H9 (cell line): Measurements from ENCODE around the gene PID1. TPM values are rescaled to one million over a fixed set of nuclear protein-coding genes. Genes with fewer than 3 reads are reported as not detected.

ENCODE experiments used
- DNase-seq: peaks from one replicate; pipeline ENCODE4 v3.0.0-alpha.2; 2017
- H2AFZ ChIP-seq: one replicate; pipeline ENCODE4 v1.6.1; 2013; ENCODE audit warnings: mild to moderate bottlenecking, low read length, control low read depth, moderate library complexity
- H2AK5ac ChIP-seq: 2 replicates; pipeline ENCODE4 v1.6.1; 2013; ENCODE audit warnings: low read length, control low read depth, mixed read lengths; ENCODE audit not compliant: insufficient read length
- H2BK120ac ChIP-seq: one replicate; pipeline ENCODE4 v1.6.1; 2013; ENCODE audit warnings: low read depth, mild to moderate bottlenecking, low read length, control low read depth, inconsistent platforms; ENCODE audit not compliant: poor library complexity, severe bottlenecking
- H2BK12ac ChIP-seq: 2 replicates; pipeline ENCODE4 v1.6.1; 2013; ENCODE audit warnings: low read length, control low read depth, mixed read lengths, low read depth; ENCODE audit not compliant: insufficient read length
- H2BK15ac ChIP-seq: 2 replicates; pipeline ENCODE4 v1.6.1; 2013; ENCODE audit warnings: low read depth, low read length, control low read depth
- H2BK20ac ChIP-seq: one replicate; pipeline ENCODE4 v1.6.1; 2013; ENCODE audit warnings: low read depth, mild to moderate bottlenecking, low read length, control low read depth, inconsistent platforms; ENCODE audit not compliant: poor library complexity, severe bottlenecking
- H2BK5ac ChIP-seq: 2 replicates; pipeline ENCODE4 v1.6.1; 2013; ENCODE audit warnings: low read length, control low read depth, mixed read lengths; ENCODE audit not compliant: insufficient read length
- H3K14ac ChIP-seq: 2 replicates; pipeline ENCODE4 v1.6.1; 2013; ENCODE audit warnings: low read length, control low read depth; ENCODE audit not compliant: insufficient read depth
- H3K18ac ChIP-seq: 2 replicates; pipeline ENCODE4 v1.6.1; 2013; ENCODE audit warnings: low read depth, mild to moderate bottlenecking, mixed read lengths, low read length, control low read depth; ENCODE audit not compliant: insufficient read length
- H3K23ac ChIP-seq: 2 replicates; pipeline ENCODE4 v1.6.1; 2013; ENCODE audit warnings: low read length, control low read depth, mixed read lengths, low read depth; ENCODE audit not compliant: insufficient read length
- H3K23me2 ChIP-seq: 2 replicates; pipeline ENCODE4 v1.6.1; 2013; ENCODE audit warnings: low read depth, mild to moderate bottlenecking, mixed read lengths, low read length, control low read depth; ENCODE audit not compliant: insufficient read length, poor library complexity, severe bottlenecking
- H3K27ac ChIP-seq: 2 replicates; pipeline ENCODE4 v1.5.1; 2013; ENCODE audit warnings: low read length, control low read depth, mixed read lengths, low read depth; ENCODE audit not compliant: insufficient read length
- H3K27me3 ChIP-seq: 2 replicates; pipeline ENCODE4 v1.6.1; 2013; ENCODE audit warnings: low read length, control low read depth, inconsistent platforms; ENCODE audit not compliant: insufficient read depth
- H3K4ac ChIP-seq: 2 replicates; pipeline ENCODE4 v1.6.1; 2013; ENCODE audit warnings: low read depth, mild to moderate bottlenecking, control low read depth, inconsistent platforms, low read length, moderate library complexity
- H3K4me1 ChIP-seq: 2 replicates; pipeline ENCODE4 v1.6.1; 2013; ENCODE audit warnings: low read length, control low read depth, inconsistent platforms; ENCODE audit not compliant: insufficient read depth
- H3K4me2 ChIP-seq: 2 replicates; pipeline ENCODE4 v1.6.1; 2013; ENCODE audit warnings: low read length, control low read depth, mixed read lengths; ENCODE audit not compliant: insufficient read length, insufficient read depth
- H3K56ac ChIP-seq: 2 replicates; pipeline ENCODE4 v1.6.1; 2013; ENCODE audit warnings: low read depth, mild to moderate bottlenecking, mixed read lengths, low read length, control low read depth; ENCODE audit not compliant: insufficient read length
- H3K79me1 ChIP-seq: 2 replicates; pipeline ENCODE4 v1.6.1; 2013; ENCODE audit warnings: low read depth, mild to moderate bottlenecking, moderate library complexity, low read length, control low read depth, inconsistent platforms; ENCODE audit not compliant: insufficient read depth, poor library complexity, severe bottlenecking
- H3K79me2 ChIP-seq: 2 replicates; pipeline ENCODE4 v1.6.1; 2013; ENCODE audit warnings: low read length, control low read depth, inconsistent platforms; ENCODE audit not compliant: insufficient read depth
- H3K9ac ChIP-seq: 2 replicates; pipeline ENCODE4 v1.6.1; 2013; ENCODE audit warnings: low read length, control low read depth, mixed read lengths; ENCODE audit not compliant: insufficient read length; ENCODE audit errors: extremely low read depth
- H3K9me3 ChIP-seq: one replicate; pipeline ENCODE4 v1.6.1; 2013; ENCODE audit warnings: low read depth, low read length, inconsistent platforms; ENCODE audit not compliant: control insufficient read depth
- H3T11ph ChIP-seq: one replicate; pipeline ENCODE4 v1.6.1; 2013; ENCODE audit warnings: mild to moderate bottlenecking, low read length, control low read depth, inconsistent platforms
- H4K20me1 ChIP-seq: one replicate; pipeline ENCODE4 v1.6.1; 2013; ENCODE audit not compliant: control insufficient read depth, insufficient read length, insufficient read depth
- H4K5ac ChIP-seq: 2 replicates; pipeline ENCODE4 v1.6.1; 2013; ENCODE audit warnings: low read depth, mild to moderate bottlenecking, mixed read lengths, low read length, control low read depth; ENCODE audit not compliant: insufficient read length
- H4K8ac ChIP-seq: replicated peaks from 2 replicates; pipeline ENCODE4 v1.6.1; 2013; ENCODE audit warnings: low read length, control low read depth, mixed read lengths, low read depth; ENCODE audit not compliant: insufficient read length
- H4K91ac ChIP-seq: 2 replicates; pipeline ENCODE4 v1.6.1; 2013; ENCODE audit warnings: low read depth, mild to moderate bottlenecking, moderate library complexity, mixed read lengths, low read length, control low read depth; ENCODE audit not compliant: insufficient read length
- H3K27ac Mint-ChIP-seq, 3 experiments: 2 replicates in 2 of 3; 3 replicates in 1 of 3; pipeline ENCODE4 v1.8.0; 2020 to 2021; ENCODE audit warnings: mixed read lengths in 3 of 3, mild to moderate bottlenecking in 1 of 3, moderate library complexity in 1 of 3
- H3K27me3 Mint-ChIP-seq: 2 replicates; pipeline ENCODE4 v1.8.0; 2021; ENCODE audit warnings: low read depth, mild to moderate bottlenecking, moderate library complexity, mixed read lengths
- H3K36me3 Mint-ChIP-seq, 3 experiments: 2 replicates in 2 of 3; 3 replicates in 1 of 3; pipeline ENCODE4 v1.8.0; 2020 to 2021; ENCODE audit warnings: low read depth in 3 of 3, mixed read lengths in 3 of 3; ENCODE audit not compliant: insufficient read depth in 1 of 3
- H3K4me1 Mint-ChIP-seq, 2 experiments: 2 replicates each; pipeline ENCODE4 v1.8.0; 2020; ENCODE audit warnings: mixed read lengths in 2 of 2
- H3K4me3 Mint-ChIP-seq, 2 experiments: 2 replicates in 1 of 2; 3 replicates in 1 of 2; pipeline ENCODE4 v1.8.0; 2020 to 2021; ENCODE audit warnings: mild to moderate bottlenecking in 2 of 2, mixed read lengths in 2 of 2, moderate library complexity in 1 of 2
- H3K9me3 Mint-ChIP-seq, 2 experiments: 2 replicates in 1 of 2; 3 replicates in 1 of 2; pipeline ENCODE4 v1.8.0; 2020; ENCODE audit warnings: mild to moderate bottlenecking in 2 of 2, mixed read lengths in 2 of 2, moderate library complexity in 1 of 2
- WGBS: extraction: QIAGEN DNeasy Blood & Tissue Kit; methylation state at CpG from one replicate; pipeline ENCODE4 v1.1.7; 2013; ENCODE audit warnings: missing lambda C conversion rate, low lambda C conversion rate, mixed read lengths; ENCODE audit not compliant: insufficient read length; ENCODE audit errors: extremely low coverage; 5-methylcytosine and 5-hydroxymethylcytosine counted together
- total RNA-seq: library from RNA; stranded (reverse); gene quantifications from 2 replicates; pipeline ENCODE4 v1.2.1, GENCODE V29; 2021
- TF ChIP-seq, protein P1 (sequence below): fragments of 200-600 bp; sonication (generic); conservative IDR thresholded peaks from 3 replicates; pipeline ENCODE4 v1.8.0; 2021; ENCODE audit warnings: antibody characterized with exemption, mild to moderate bottlenecking

Gene PID1
- total RNA-seq, 1 experiment from 2014 or later, result 1.4 TPM

DNA sequence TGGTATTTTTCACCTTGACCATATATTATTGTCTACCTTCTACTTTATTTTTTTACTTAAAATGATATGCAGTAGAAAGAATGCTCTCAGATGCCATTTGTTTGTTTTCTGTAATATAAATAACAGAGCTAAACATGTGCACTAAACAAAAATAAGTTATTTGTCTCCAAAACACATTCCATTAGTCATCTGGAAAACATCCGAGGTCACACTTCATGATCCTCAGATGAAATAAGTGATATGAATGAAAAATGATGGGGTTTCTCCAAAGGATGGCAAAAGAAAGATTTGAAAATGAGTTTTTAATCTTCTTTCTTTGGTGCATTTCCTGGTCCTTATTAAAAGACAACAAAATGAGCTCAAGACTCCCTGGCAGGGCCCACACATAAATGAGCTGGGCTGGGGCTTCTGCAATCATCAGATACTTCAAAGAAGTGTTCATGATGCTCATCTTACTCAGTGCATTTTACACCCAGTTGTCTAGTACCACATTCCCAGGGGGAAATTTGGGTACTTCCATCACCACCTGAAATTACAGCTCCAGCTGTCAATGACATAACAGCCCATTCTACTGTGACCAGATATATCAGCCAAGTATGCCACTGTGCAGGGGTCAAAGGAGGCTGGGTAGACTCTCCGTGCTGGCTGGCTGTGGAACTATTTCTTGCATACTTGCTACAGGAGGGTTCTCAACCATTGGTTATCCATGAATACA lies 283.5 kb downstream of the PID1 start:
- Mint-ChIP-seq H3K4me3 (no peak overlapping the region), H3K36me3 (no peaks in the 10 kb centered on the region), H3K9me3 (peaks cover 10 to 27% of the 10 kb centered on the region in 2 experiments), H3K27me3 (no peaks in the 10 kb centered on the region), H3K4me1 (no peaks in the 10 kb centered on the region), H3K27ac (no peak overlapping the region)
- DNase-seq, result no peak
- Histone ChIP-seq H3K4me2 (no peak overlapping the region), H3K27ac (no peak overlapping the region), H3K9me3 (peaks cover 11% of the 10 kb centered on the region), H3K23ac (no peak overlapping the region), H3K79me2 (no peaks in the 10 kb centered on the region), H4K5ac (no peak overlapping the region), H3K4ac (no peak overlapping the region), H3T11ph (no peak overlapping the region), H3K9ac (no peak overlapping the region), H4K8ac (no peak overlapping the region), H2BK15ac (no peak overlapping the region), H2BK12ac (no peak overlapping the region), H2AFZ (no peak overlapping the region), H3K4me1 (no peaks in the 10 kb centered on the region), H4K20me1 (no peaks in the 10 kb centered on the region), H3K23me2 (no peaks in the 10 kb centered on the region), H3K56ac (no peak overlapping the region), H2AK5ac (no peak overlapping the region), H2BK20ac (no peak overlapping the region), H2BK5ac (no peak overlapping the region), H3K18ac (no peak overlapping the region), H4K91ac (no peak overlapping the region), H3K79me1 (no peaks in the 10 kb centered on the region), H2BK120ac (no peak overlapping the region), H3K27me3 (no peaks in the 10 kb centered on the region), H3K14ac (no peak overlapping the region)
- TF ChIP-seq, protein P1, sequence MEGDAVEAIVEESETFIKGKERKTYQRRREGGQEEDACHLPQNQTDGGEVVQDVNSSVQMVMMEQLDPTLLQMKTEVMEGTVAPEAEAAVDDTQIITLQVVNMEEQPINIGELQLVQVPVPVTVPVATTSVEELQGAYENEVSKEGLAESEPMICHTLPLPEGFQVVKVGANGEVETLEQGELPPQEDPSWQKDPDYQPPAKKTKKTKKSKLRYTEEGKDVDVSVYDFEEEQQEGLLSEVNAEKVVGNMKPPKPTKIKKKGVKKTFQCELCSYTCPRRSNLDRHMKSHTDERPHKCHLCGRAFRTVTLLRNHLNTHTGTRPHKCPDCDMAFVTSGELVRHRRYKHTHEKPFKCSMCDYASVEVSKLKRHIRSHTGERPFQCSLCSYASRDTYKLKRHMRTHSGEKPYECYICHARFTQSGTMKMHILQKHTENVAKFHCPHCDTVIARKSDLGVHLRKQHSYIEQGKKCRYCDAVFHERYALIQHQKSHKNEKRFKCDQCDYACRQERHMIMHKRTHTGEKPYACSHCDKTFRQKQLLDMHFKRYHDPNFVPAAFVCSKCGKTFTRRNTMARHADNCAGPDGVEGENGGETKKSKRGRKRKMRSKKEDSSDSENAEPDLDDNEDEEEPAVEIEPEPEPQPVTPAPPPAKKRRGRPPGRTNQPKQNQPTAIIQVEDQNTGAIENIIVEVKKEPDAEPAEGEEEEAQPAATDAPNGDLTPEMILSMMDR, result no peak
- no CpG with 5 or more reads among the region's 2 CpGs for WGBS
